Psoas muscle (tissue), 8 donors: ENCODE results near the gene PIK3AP1. TPM values are rescaled to one million over a fixed set of nuclear protein-coding genes. Genes with fewer than 3 reads are reported as not detected.
"Not testable (repeated sequence)": the region's sequence is repeated elsewhere in the genome, so short reads cannot be mapped to it uniquely, and the experiment has no call there.

Experiments
- ATAC-seq, 4 donors: fragments of 200-7000 bp; cut with Tn5 transposase; one replicate each; pipeline ENCODE4 v1.9.1; 2020; ENCODE audit warnings: moderate library complexity in 3 of 4, mild to moderate bottlenecking in 2 of 4
- DNase-seq, 2 donors: peaks; one replicate each; pipeline ENCODE4 v3.0.0-alpha.2; 2020
- H3K27ac ChIP-seq: fragments of 200-600 bp; one replicate; pipeline ENCODE4 v1.8.0; 2022
- H3K27me3 ChIP-seq, 3 donors: fragments of 200-600 bp in 1 of 3; one replicate each; pipeline versions ENCODE4 v1.6.1 to v1.8.0; 2013 to 2022; ENCODE audit warnings: low read length in 2 of 3, mild to moderate bottlenecking in 2 of 3, moderate library complexity in 1 of 3; ENCODE audit not compliant: insufficient read depth in 3 of 3
- H3K36me3 ChIP-seq, 2 donors: fragments of 200-600 bp in 1 of 2; one replicate each; pipeline versions ENCODE4 v1.6.1 to v1.8.0; 2013 to 2022; ENCODE audit warnings: low read depth in 1 of 2, mild to moderate bottlenecking in 1 of 2, moderate library complexity in 1 of 2; ENCODE audit not compliant: insufficient read depth in 1 of 2
- H3K4me1 ChIP-seq: fragments of 200-600 bp; one replicate; pipeline ENCODE4 v1.8.0; 2022
- H3K4me3 ChIP-seq: fragments of 200-600 bp; one replicate; pipeline ENCODE4 v1.8.0; 2022; ENCODE audit warnings: mild to moderate bottlenecking
- H3K9me3 ChIP-seq: fragments of 200-600 bp; one replicate; pipeline ENCODE4 v1.8.0; 2022
- CTCF ChIP-seq: fragments of 200-600 bp; IDR thresholded peaks from one replicate; pipeline ENCODE4 v1.8.0; 2022; ENCODE audit warnings: antibody characterized with exemption
- WGBS, 3 donors: extraction: QIAGEN DNeasy Blood & Tissue Kit; methylation state at CpG; one replicate each; pipeline versions ENCODE4 v1.1.6 to v1.1.7; 2013; 5-methylcytosine and 5-hydroxymethylcytosine counted together
- intact Hi-C, 2 donors: fragments of 100-400 bp; cut with DNase I; formaldehyde crosslinking; loops; one replicate each; pipeline versions ENCODE4 v1.11.0 to v1.14.2; 2022
- polyA plus RNA-seq, 3 donors: library from polyadenylated mRNA; stranded (reverse); fragments of 200-250 nt; gene quantifications; one replicate each; pipeline ENCODE4 v1.2.3, GENCODE V29; 2013
- total RNA-seq, 4 donors: library from RNA; stranded (reverse); fragmentation: NEBNext Ultra II Directional in 2 of 4; extraction: Animal tissue kit (Norgen Biotek cat#: 25700) in 2 of 4; gene quantifications; one replicate each; pipeline versions ENCODE4 v1.2.1 to v1.2.4, GENCODE V29; 2021 to 2023
- donor health status: healthy with polysubstance abuse.
- donor health status: DM: no; HTN: no; CAD: no; lungs with moderate emphysema.
- donor health status: Bipolar disorder and iron deficiency.
- donor health status: healthy.
- donor health status: DM: yes; HTN: yes; CAD: no.
- donor health status: DM: no; HTN: no; CAD: no.
- donor health status: DM: no; HTN: no; CAD: no.
- donor health status: DM: yes; HTN: yes; CAD: no.

Gene PIK3AP1
- total and polyA plus RNA-seq, 7 donors: 0.17 to 8.6 (median 1.8) TPM

- no peak for DNase-seq
- Histone ChIP-seq H3K9me3 (no peaks in the 10 kb centered on the region), H3K27me3 (no peaks in the 10 kb centered on the region), H3K4me3 (no peak overlapping the region), H3K27ac (no peak overlapping the region), H3K36me3 (no peaks in the 10 kb centered on the region), H3K4me1 (no peaks in the 10 kb centered on the region)
- WGBS, 3 donors: 64 to 69% (median 66%) methylated on average over 7 of the region's 7 CpGs
- no peak for ATAC-seq
- TF ChIP-seq CTCF: peak; percentile 16
- intact Hi-C loops: loop anchor here in 1 of 2 donors (10.0 kb wide), 1 partner anchor 349 kb away; no protein-coding TSS in a partner anchor
These were observed 23.8 kb upstream of the PIK3AP1 start for GRCh38 chr10:96743988-96744585.

- not testable (repeated sequence) for H3K27me3 ChIP-seq, H3K27ac ChIP-seq, DNase-seq, H3K36me3 ChIP-seq, ATAC-seq, H3K9me3 ChIP-seq, H3K4me1 ChIP-seq, H3K4me3 ChIP-seq
- intact Hi-C loops: loop anchor here in 1 of 2 donors (10.0 kb wide), 1 partner anchor 347 kb away; no protein-coding TSS in a partner anchor
- WGBS, 3 donors: 73 to 81% (median 75%) methylated on average over 6 of the region's 6 CpGs
These were observed 21.2 kb upstream of the PIK3AP1 start for GRCh38 chr10:96741557-96741956.

- Histone ChIP-seq H3K27me3 (no peaks in the 10 kb centered on the region), H3K36me3 (no peaks in the 10 kb centered on the region), H3K27ac (no peak overlapping the region), H3K4me1 (no peaks in the 10 kb centered on the region), H3K9me3 (no peaks in the 10 kb centered on the region), H3K4me3 (no peak overlapping the region)
- TF ChIP-seq CTCF: no peak
- WGBS, 3 donors: 62 to 70% (median 67%) methylated on average over 9 of the region's 9 CpGs
- ATAC-seq (no peak), DNase-seq (peak; percentile 41 to 67)
- intact Hi-C loops: loop anchor here in 1 of 2 donors (10.0 kb wide), 1 partner anchor 346 kb away; no protein-coding TSS in a partner anchor
These were observed 20.4 kb upstream of the PIK3AP1 start for GRCh38 chr10:96740579-96741281.

- Histone ChIP-seq H3K27me3 (no peaks in the 10 kb centered on the region), H3K9me3 (no peaks in the 10 kb centered on the region), H3K27ac (no peak overlapping the region), H3K4me3 (no peak overlapping the region), H3K36me3 (no peaks in the 10 kb centered on the region), H3K4me1 (no peaks in the 10 kb centered on the region)
- WGBS, 3 donors: 88 to 93% (median 90%) methylated on average over 7 of the region's 7 CpGs
- ATAC-seq: no peak
- intact Hi-C loops: loop anchor here in 1 of 2 donors (10.0 kb wide), 1 partner anchor 345 kb away; no protein-coding TSS in a partner anchor
- DNase-seq: no peak
- TF ChIP-seq CTCF: no peak
These were observed 19.8 kb upstream of the PIK3AP1 start for GRCh38 chr10:96740141-96740540.

- WGBS, 3 donors: 87 to 92% (median 91%) methylated on average over 1 of the region's 1 CpG
- H3K36me3 ChIP-seq, intact Hi-C loops, H3K4me1 ChIP-seq, H3K27me3 ChIP-seq, ATAC-seq, DNase-seq, H3K4me3 ChIP-seq, H3K27ac ChIP-seq, H3K9me3 ChIP-seq: not testable (repeated sequence)
These were observed 17.1 kb upstream of the PIK3AP1 start for GRCh38 chr10:96737307-96737902.
